CD4-positive, alpha-beta T cell treated with Interleukin-21 for 1 hour (primary cell): ENCODE results near the gene FBXO40.

Experiments used
- DNase-seq: peaks from one replicate; pipeline ENCODE4 v3.0.0-alpha.2; 2020

Gene FBXO40

DNA sequence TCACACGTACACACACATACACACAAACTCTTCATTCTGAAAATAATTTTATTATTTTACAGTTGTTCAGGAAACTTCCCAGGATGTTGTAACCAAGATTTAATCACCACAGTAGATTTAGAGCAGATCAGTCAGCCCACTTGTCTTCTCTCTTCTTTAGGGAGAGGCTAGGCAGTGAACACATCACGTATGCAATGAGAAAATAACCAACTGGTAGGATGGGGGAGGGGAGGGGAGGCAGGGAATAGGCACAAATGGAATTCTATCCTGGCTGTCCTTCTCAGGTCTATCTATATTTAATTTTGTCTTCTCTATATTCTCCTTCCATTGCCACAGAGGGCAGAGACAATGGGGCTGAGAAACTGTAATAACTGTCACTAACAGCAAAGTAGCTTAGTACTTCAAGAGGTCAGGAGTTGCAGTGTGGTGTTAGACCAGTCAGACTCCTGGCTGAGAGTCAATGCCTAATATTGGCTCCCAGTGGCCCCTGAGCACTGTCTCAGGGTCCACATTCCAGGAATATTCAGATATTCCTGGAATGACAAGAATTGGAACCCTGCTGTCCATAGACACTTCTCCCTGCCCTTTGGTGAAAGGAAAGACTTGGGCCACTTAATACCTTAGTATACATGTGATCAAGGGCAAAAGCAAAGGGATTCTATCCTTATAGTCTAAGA, 70.1 kb downstream of the FBXO40 start:
- DNase-seq = no peak

DNA sequence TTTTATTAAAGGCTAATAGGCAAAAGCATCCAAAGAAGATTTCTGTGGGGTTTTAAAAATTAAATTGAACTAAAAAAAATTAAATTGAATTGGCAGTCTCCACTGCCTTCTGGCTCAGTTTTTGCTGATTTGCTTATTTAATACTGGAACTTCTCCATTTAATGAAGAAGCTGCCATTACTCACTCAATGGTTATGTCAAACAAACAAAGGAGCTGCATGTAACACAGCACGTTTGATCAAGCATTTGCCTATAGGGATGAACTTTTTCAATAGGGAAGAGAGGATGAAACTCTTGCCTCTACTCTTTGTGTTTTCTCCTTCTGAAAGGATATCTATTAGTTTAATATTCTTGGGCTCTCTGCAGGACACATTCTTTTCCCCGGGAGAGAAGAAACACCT, 72.3 kb downstream of the FBXO40 start:
- DNase-seq = no peak

DNA sequence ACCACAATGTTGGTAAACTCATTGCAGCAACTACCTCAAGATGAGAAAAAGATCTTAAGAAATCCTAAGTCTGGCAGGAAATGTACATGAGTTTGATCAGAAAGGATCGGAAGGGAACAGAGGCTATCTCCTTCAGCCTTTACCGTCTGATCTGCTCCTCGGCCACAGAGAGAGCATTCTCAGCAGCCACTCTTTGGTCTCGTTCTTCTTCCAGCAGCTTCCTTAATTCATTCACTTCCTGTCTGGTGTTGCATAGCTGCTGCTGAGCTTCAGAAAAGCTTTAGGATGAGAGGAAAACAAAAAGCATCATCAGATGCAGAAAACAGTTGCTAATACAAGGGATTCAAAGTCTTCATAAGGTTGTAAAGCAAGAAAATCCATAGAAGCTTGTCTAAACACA, 74.2 kb downstream of the FBXO40 start:
- DNase-seq = no peak

DNA sequence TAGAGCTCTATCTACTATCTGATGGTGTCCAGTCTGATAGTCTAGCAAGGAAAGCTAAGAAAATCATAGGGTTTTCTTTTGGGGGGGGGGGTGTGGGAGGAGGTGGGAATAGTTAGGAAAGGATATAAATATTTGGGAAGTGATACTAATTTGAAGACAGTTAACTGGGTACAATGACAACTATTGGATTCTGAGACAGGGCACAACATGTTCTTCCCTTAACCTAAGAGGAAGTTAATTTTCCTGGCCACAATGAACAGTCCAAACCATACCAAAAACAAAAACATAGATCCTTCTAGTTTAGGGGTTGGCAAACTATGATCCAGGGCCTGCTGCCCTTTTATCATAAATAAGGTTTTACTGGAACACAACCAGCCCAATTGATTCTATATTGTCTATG, 77.5 kb downstream of the FBXO40 start:
- no peak for DNase-seq

DNA sequence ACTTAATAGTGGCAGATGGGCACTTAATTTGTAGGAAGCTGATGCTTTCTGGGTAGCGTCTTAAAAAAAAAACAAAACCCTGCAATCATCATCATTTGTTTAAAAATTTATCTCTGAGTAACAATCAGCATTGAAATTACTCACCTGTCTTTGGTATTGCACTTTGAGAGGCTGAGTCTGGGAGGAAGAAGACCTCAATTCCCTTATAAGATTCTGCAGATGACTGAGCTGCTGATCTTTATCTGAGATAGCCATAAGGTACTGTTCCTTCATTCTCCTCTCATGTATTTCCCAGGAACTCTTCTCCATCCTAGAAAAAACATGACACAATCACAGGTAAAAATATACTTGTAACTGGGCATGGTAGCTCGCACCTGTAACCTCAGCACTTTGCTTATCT, 84.0 kb downstream of the FBXO40 start:
- no peak for DNase-seq
